HG03097 (cell line): ENCODE data around the gene LMAN2L.

Experiments
- ATAC-seq: cut with Tn5 transposase; IDR thresholded peaks from one replicate; pipeline ENCODE4 v1.9.1; 2021; ENCODE audit not compliant: unreplicated experiment, low FRiP score

Gene LMAN2L

GRCh38 chr2:96716388-96716787 lies 23.5 kb downstream of the LMAN2L start:
- ATAC-seq: no peak

- ATAC-seq: no peak
These were observed 24.2 kb downstream of the LMAN2L start for GRCh38 chr2:96715658-96716057.

GRCh38 chr2:96710985-96711384 lies 28.9 kb downstream of the LMAN2L start:
- no peak for ATAC-seq

- ATAC-seq: no peak
These were observed 36.7 kb downstream of the LMAN2L start for GRCh38 chr2:96703021-96703751.

- no peak for ATAC-seq
These were observed 37.6 kb downstream of the LMAN2L start for GRCh38 chr2:96702098-96702785.

- ATAC-seq: no peak
These were observed 38.2 kb downstream of the LMAN2L start for GRCh38 chr2:96701636-96702035.

GRCh38 chr2:96700086-96700485 lies 39.8 kb downstream of the LMAN2L start:
- no peak for ATAC-seq

- no peak for ATAC-seq
These were observed 40.2 kb downstream of the LMAN2L start for GRCh38 chr2:96699621-96700020.

GRCh38 chr2:96699021-96699420 lies 40.8 kb downstream of the LMAN2L start:
- no peak for ATAC-seq

- ATAC-seq: no peak
These were observed 41.5 kb downstream of the LMAN2L start for GRCh38 chr2:96698221-96698861.

- ATAC-seq: no peak
These were observed 42.4 kb downstream of the LMAN2L start for GRCh38 chr2:96697476-96697875.

GRCh38 chr2:96695602-96696001 lies 44.3 kb downstream of the LMAN2L start:
- no peak for ATAC-seq

- no peak for ATAC-seq
These were observed 44.9 kb downstream of the LMAN2L start for GRCh38 chr2:96694816-96695455.

- no peak for ATAC-seq
These were observed 45.6 kb downstream of the LMAN2L start for GRCh38 chr2:96694279-96694678.

GRCh38 chr2:96693286-96694200 lies 46.3 kb downstream of the LMAN2L start:
- no peak for ATAC-seq

GRCh38 chr2:96692094-96692971 lies 47.5 kb downstream of the LMAN2L start:
- ATAC-seq: no peak

- no peak for ATAC-seq
These were observed 48.7 kb downstream of the LMAN2L start for GRCh38 chr2:96691022-96691612.

GRCh38 chr2:96690306-96691021 lies 49.4 kb downstream of the LMAN2L start:
- ATAC-seq: no peak
